Uterus (tissue), 2 donors: ENCODE data around the gene S100Z.

Source experiments
- CTCF ChIP-seq, 4 experiments: fragments of 200-600 bp in 2 of 4; fragments of 450-650 bp in 2 of 4; sonication (generic) in 2 of 4; IDR thresholded peaks; one replicate each; pipeline ENCODE4 v1.5.1; 2016 to 2019; ENCODE audit warnings: antibody characterized with exemption in 4 of 4, mild to moderate bottlenecking in 2 of 4, moderate library complexity in 1 of 4
- POLR2A ChIP-seq, 2 donors: fragments of 450-650 bp; IDR thresholded peaks; one replicate each; pipeline ENCODE4 v1.6.1; 2016; ENCODE audit warnings: antibody characterized with exemption in 2 of 2, mild to moderate bottlenecking in 1 of 2, moderate library complexity in 1 of 2

GRCh38 chr5:76831110-76831452 is 18.7 kb upstream of the S100Z start:
- TF ChIP-seq POLR2A (IDR thresholded peaks at IDR 0.05) (no peak), CTCF (IDR thresholded peaks at IDR 0.05) (no peak)
